C4-2B (cell line): ENCODE measurements around the gene GADD45G.

Source experiments
- CTCF ChIP-seq: fragments of 450-650 bp; conservative IDR thresholded peaks from 2 replicates; pipeline ENCODE4 v1.5.1; 2017; ENCODE audit warnings: mild to moderate bottlenecking
- ZFX ChIP-seq: fragments of 450-650 bp; IDR thresholded peaks from 2 replicates; pipeline ENCODE4 v1.6.1; 2017

- TF ChIP-seq CTCF = no peak
- TF ChIP-seq ZFX = no peak
Measured at GRCh38 chr9:89631384-89631783, 26.6 kb downstream of the GADD45G start.
